ENCODE data around the gene SFSWAP.

GRCh38 chr12:131764738-131765137 lies 53.8 kb downstream of the SFSWAP start:
- TF ChIP-seq CTCF (IDR thresholded peaks at IDR 0.05) (no peak), POLR2A (IDR thresholded peaks at IDR 0.05) (no peak)
